GM12874 (cell line): ENCODE data around the gene OPCML.

Experiments used
- TF ChIP-seq, protein P1 (sequence below): IDR thresholded peaks from 2 replicates; pipeline ENCODE4 v1.5.1; 2011; ENCODE audit warnings: low read depth, mild to moderate bottlenecking, control low read depth, low read length, moderate library complexity; ENCODE audit not compliant: insufficient read depth

The OPCML gene

DNA sequence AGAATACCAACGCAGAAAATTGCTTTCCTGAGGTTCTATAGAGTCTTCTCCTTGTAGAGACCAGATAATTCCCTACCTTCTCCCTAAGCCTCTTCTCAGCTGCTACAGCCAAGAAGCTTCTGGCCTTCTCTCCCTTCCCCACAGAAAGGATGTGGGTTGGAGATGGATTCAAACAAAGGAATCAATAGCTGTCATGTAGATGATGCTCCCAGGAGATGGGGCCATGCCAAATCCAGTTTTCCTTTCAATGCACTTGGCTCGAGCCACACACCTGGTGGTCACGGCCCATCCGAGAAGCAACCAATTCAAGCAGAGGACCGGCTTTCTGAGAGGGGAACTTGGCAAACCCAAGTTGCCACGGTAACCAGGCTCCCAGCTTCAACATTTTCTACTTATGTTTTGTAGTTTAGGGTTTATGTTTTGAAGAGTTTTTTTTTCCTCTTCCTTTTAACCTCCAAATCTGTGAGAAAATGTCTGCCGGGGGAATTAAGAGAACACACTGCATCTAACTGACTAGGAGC is 31.3 kb upstream of the OPCML start:
- TF ChIP-seq, protein P1, sequence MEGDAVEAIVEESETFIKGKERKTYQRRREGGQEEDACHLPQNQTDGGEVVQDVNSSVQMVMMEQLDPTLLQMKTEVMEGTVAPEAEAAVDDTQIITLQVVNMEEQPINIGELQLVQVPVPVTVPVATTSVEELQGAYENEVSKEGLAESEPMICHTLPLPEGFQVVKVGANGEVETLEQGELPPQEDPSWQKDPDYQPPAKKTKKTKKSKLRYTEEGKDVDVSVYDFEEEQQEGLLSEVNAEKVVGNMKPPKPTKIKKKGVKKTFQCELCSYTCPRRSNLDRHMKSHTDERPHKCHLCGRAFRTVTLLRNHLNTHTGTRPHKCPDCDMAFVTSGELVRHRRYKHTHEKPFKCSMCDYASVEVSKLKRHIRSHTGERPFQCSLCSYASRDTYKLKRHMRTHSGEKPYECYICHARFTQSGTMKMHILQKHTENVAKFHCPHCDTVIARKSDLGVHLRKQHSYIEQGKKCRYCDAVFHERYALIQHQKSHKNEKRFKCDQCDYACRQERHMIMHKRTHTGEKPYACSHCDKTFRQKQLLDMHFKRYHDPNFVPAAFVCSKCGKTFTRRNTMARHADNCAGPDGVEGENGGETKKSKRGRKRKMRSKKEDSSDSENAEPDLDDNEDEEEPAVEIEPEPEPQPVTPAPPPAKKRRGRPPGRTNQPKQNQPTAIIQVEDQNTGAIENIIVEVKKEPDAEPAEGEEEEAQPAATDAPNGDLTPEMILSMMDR = no peak

DNA sequence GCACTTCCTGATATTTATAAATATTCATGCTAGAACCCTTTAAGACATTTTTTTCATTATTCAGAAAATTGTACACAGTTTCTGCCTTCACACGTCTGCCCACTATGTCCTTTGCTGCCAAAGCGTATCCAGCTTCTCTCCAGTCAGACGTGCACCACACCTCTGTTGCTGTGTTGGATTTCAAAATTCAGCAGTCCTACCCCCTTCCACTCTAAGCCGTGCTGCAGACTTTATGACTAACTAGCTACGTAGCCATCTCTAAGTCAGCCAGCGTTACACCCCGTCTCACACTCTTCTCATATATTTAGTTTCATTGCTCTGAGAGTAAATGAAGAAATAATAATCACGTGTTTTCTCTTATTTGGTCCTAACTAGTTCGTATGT is 28.2 kb upstream of the OPCML start:
- TF ChIP-seq, protein P1 = no peak

DNA sequence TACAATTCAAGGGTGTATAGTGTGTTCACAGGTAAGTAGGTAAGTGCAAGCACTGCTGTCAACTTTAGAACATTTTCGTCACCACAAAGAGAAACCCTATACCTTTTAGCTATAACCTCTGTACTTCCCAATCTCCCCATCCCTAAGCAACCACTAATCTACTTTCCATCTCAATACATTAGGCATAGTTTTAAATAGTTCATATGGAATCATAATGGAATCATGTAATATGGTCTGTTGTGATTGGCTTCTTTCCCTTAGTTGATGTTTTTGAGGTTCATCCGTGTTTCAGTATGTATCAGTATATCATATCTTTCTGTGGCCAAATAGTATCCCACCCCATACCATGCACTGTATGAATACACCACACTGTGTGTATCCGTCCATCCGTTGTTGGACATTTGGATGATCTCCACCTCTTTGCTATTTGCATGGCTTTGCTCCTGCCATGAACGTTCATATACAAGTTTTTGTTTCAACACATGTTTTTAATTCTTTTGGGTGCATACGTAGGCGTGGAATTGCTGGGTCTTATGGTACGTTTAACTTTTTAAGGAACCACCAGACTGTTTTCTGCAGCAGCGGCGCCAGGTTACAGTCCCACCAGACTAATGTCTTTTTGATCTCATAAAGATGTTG is 27.7 kb upstream of the OPCML start:
- TF ChIP-seq, protein P1 = no peak

DNA sequence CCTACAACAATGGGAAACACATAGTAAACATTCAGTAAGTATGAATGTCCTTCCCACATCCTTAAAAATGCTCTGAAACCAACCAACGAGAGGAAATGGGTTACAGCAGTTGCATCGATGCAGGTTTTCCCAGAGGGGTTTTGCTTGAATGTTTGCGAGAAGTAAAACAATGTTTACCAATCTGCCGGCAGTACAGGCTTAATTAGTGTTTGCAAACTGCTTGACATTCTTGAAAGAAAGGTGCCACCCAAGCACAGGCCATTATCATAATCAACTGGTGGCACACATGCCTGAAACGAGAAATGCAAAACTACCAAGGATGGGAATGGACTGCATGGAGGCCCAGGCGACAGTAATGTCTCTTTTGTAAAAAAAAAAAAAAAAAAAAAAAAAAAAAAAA is 27.1 kb upstream of the OPCML start:
- TF ChIP-seq, protein P1 = no peak

DNA sequence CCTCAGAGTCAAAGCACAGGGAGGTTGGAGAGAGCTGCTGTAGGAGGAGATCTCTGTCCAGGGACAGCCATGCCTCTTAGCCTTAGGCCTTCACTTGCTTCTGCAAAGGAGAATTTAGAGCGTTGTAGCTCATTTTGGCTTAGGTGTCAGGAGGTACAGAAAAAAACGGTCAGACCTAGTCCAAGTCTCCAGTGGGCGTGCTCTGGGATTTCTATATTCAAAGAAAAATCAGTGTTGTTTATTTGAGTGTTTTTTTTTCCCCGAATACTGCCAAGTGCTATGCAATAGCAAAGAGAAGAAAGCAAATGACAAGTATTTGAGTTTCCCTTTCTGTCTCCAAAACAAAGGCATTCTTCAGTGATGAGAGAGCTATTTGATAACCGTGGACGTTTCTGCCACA is 22.7 kb upstream of the OPCML start:
- TF ChIP-seq, protein P1 = no peak

DNA sequence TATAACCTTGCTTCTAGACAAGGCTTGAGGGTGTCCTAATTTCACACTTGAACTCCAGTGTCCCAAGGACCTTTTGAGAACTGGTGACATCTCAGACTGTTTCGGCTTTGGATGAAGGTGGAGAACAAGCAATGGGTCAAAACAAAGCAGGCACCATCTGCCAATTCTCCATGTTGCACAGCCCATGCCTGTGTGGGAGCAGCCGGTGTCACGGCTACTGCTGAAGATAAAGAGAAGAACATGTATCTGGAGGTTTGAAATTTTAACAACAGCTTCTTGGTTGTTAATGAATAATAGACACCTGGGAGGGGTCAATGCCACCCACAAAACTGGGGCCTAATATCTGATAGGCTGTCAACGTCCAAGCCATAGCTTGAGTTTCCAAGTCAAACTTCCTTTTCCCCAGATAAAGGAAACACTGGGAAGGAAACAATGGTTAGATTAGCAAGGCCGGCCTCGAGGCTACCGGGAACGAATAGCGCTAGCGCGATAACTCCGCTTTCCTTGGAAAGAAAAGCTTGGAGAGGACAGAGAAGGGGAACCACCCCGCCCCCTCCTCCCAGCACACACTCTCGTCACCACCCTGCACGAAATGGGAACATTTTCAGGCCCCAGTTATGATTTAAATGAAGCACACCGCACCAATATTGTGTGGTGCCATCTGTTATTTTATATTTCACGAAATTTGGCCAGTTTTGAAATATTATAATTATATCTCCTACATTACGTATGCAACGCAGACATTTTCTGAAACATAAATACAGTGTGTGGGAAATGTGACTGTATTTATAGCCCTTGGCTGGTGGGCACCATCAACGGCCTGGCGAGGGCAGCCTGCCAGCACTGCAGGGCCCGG is 21.8 kb upstream of the OPCML start:
- TF ChIP-seq, protein P1 = no peak

DNA sequence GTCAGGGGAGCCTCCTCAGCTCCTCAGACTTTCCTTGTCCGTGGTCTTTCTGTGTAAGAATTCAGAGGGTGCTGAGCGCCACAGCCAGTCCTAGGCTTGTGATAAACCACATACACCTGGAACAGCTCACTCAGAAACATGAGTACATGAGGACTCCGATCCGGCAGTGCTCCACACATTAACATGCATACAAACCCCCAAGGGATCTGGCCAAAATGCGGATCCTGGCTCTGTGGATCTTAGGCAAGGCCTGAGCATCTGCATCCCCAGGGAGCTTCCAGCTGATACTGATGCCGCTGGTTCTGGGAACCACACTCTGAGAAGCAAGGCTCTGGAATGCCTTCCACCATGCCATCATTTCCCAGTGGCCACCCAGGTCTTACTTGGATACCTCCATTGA is 20.6 kb upstream of the OPCML start:
- TF ChIP-seq, protein P1 = no peak
